ENCODE measurements around the gene BEND6.

DNA sequence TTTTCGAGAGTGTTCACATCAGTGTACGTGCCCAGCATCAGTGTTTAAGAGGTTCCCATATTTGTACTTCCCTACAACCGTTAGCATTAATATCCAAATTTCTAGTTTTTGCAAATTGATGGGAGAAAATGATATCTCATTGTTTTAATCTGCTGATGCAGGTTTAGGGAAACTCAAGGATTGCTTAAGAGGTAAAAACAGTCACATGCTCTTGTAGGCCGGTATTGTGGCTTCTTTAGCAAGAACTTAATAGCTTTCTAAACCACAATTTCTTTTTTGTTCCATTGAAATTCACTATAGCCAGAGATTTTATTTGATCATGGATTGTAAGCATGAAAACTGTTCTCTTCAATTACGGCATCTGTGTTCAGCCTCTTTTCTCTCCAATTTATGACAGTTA, 29.5 kb downstream of the BEND6 start:
- TF ChIP-seq POLR2A (IDR thresholded peaks at IDR 0.05), result no peak
- TF ChIP-seq, protein P1, sequence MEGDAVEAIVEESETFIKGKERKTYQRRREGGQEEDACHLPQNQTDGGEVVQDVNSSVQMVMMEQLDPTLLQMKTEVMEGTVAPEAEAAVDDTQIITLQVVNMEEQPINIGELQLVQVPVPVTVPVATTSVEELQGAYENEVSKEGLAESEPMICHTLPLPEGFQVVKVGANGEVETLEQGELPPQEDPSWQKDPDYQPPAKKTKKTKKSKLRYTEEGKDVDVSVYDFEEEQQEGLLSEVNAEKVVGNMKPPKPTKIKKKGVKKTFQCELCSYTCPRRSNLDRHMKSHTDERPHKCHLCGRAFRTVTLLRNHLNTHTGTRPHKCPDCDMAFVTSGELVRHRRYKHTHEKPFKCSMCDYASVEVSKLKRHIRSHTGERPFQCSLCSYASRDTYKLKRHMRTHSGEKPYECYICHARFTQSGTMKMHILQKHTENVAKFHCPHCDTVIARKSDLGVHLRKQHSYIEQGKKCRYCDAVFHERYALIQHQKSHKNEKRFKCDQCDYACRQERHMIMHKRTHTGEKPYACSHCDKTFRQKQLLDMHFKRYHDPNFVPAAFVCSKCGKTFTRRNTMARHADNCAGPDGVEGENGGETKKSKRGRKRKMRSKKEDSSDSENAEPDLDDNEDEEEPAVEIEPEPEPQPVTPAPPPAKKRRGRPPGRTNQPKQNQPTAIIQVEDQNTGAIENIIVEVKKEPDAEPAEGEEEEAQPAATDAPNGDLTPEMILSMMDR (IDR thresholded peaks at IDR 0.05), result no peak
